Right lobe of liver (tissue), 6 donors: ENCODE measurements around the gene PMEPA1. TPM values are rescaled to one million over a fixed set of nuclear protein-coding genes. Genes with fewer than 3 reads are reported as not detected.

ENCODE experiments used
- ATAC-seq, 4 donors: fragments of 200-7000 bp; cut with Tn5 transposase; one replicate each; pipeline ENCODE4 v1.9.1; 2020; ENCODE audit warnings: mild to moderate bottlenecking in 4 of 4, moderate library complexity in 4 of 4
- DNase-seq, 3 donors: peaks; one replicate each; pipeline ENCODE4 v3.0.0-alpha.2; 2020
- H3K27ac ChIP-seq, 3 donors: fragments of 200-600 bp; one replicate each; pipeline ENCODE4 v1.8.0; 2022
- H3K27me3 ChIP-seq, 2 donors: fragments of 200-600 bp; one replicate each; pipeline ENCODE4 v1.8.0; 2022
- H3K36me3 ChIP-seq, 4 donors: fragments of 200-600 bp; sonication (generic) in 1 of 4; one replicate each; pipeline versions ENCODE4 v1.5.1 to v1.8.0; 2017 to 2022; ENCODE audit warnings: control low read depth in 1 of 4
- H3K4me1 ChIP-seq, 4 donors: fragments of 200-600 bp; sonication (generic) in 1 of 4; one replicate each; pipeline versions ENCODE4 v1.5.1 to v1.8.0; 2017 to 2022; ENCODE audit warnings: control low read depth in 1 of 4
- H3K4me3 ChIP-seq, 3 donors: fragments of 200-600 bp; one replicate each; pipeline ENCODE4 v1.8.0; 2022
- H3K9me3 ChIP-seq, 4 donors: fragments of 200-600 bp; sonication (generic) in 1 of 4; one replicate each; pipeline versions ENCODE4 v1.5.1 to v1.8.0; 2017 to 2022; ENCODE audit warnings: control low read depth in 1 of 4
- POLR2A ChIP-seq: fragments of 450-650 bp; IDR thresholded peaks from one replicate; pipeline ENCODE4 v1.6.1; 2017; ENCODE audit warnings: antibody characterized with exemption, mild to moderate bottlenecking
- WGBS: methylation state at CpG from one replicate; pipeline ENCODE4 v1.1.6; 2018; ENCODE audit warnings: low coverage, low lambda C conversion rate; ENCODE audit not compliant: insufficient coverage; ENCODE audit errors: missing lambda C conversion rate; 5-methylcytosine and 5-hydroxymethylcytosine counted together
- intact Hi-C, 2 donors: fragments of 100-400 bp; cut with DNase I; formaldehyde crosslinking; loops; one replicate each; pipeline versions ENCODE4 v1.11.2 to v1.14.1; 2022
- total RNA-seq, 6 experiments: library from RNA; depleted of rRNA in 2 of 6; stranded (reverse); fragments of >200 nt in 2 of 6; fragmentation: NEBNext Ultra II Directional in 3 of 6; extraction: Animal tissue kit (Norgen Biotek cat#: 25700) in 3 of 6; gene quantifications; one replicate each; pipeline versions ENCODE4 v1.1.0 to v1.2.4, GENCODE V29; 2016 to 2023
- TF ChIP-seq, protein P1 (sequence below), 4 donors: fragments of 200-600 bp in 3 of 4; fragments of 450-650 bp in 1 of 4; IDR thresholded peaks; one replicate each; pipeline versions ENCODE4 v1.5.1 to v1.8.0; 2016 to 2022; ENCODE audit warnings: antibody characterized with exemption in 4 of 4, mild to moderate bottlenecking in 2 of 4
- donor health status: DM: no; HTN: yes; CAD: no.
- donor health status: DM: no; HTN: no; CAD: no.
- donor health status: DM: no; HTN: no; CAD: no.
- donor health status: DM: no; HTN: yes; CAD: no.
- donor health status: DM: no; HTN: yes; CAD: no.

Gene PMEPA1
- total RNA-seq, 6 experiments from 2014 or later: 0.50 to 2.3 (median 1.4) TPM

DNA sequence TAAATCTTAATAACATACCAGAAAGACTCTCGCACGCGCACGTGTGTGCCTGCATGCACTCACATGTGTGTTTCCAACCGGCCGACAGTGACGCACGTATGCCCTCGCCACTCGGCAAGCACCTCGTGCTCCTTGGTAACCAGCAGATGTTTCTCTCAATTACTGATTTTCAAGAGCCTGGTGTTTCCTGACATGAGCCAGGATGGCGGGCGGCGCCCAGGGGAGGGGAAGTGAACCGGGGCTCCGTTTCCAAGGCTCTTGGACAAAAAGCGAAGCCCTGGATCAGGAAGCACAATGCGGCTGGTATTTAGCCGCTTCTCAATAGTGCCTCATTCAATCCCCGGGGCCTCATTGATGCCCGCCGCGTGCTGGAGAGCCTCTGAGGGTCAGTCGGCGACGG is 37.7 kb downstream of the PMEPA1 start:
- no peak for TF ChIP-seq POLR2A
- TF ChIP-seq, protein P1, sequence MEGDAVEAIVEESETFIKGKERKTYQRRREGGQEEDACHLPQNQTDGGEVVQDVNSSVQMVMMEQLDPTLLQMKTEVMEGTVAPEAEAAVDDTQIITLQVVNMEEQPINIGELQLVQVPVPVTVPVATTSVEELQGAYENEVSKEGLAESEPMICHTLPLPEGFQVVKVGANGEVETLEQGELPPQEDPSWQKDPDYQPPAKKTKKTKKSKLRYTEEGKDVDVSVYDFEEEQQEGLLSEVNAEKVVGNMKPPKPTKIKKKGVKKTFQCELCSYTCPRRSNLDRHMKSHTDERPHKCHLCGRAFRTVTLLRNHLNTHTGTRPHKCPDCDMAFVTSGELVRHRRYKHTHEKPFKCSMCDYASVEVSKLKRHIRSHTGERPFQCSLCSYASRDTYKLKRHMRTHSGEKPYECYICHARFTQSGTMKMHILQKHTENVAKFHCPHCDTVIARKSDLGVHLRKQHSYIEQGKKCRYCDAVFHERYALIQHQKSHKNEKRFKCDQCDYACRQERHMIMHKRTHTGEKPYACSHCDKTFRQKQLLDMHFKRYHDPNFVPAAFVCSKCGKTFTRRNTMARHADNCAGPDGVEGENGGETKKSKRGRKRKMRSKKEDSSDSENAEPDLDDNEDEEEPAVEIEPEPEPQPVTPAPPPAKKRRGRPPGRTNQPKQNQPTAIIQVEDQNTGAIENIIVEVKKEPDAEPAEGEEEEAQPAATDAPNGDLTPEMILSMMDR (IDR thresholded peaks at IDR 0.05): no peak
- Histone ChIP-seq H3K4me3 (no peak overlapping the region), H3K27me3 (no peaks in the 10 kb centered on the region), H3K4me1 (no peaks in the 10 kb centered on the region), H3K27ac (no peak overlapping the region), H3K9me3 (no peaks in the 10 kb centered on the region), H3K36me3 (no peaks in the 10 kb centered on the region)
- 65% methylated on average over 21 of the region's 26 CpGs for WGBS
- ATAC-seq (peak in 2 of 4 donors; percentile 15 to 54), DNase-seq (peak in 1 of 3 donors; percentile 46)
- intact Hi-C loops: no loop called here

DNA sequence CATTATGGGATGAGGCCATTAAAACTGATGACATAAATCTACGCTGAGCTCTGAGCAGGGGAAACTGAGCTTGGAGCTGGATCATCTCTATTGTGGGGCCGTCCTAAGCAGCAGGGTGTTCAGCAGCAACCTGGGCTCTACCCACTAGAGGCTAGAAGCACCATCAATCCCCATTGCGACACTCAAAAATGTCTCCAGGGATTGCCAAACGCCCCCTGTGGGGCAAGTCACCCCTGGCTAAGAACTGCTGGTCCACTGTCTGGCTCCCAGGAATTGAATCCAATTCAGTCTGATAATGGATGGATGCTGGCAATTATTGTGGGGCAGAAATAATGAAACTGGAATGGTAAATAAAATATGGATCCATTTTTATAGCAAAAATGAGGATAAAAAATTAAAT is 38.2 kb downstream of the PMEPA1 start:
- H3K27me3 ChIP-seq: no peaks in the 10 kb centered on the region
- TF ChIP-seq, protein P1 (IDR thresholded peaks at IDR 0.05): no peak
- TF ChIP-seq POLR2A: no peak
- no peak for DNase-seq
- no peaks in the 10 kb centered on the region for H3K9me3 ChIP-seq
- intact Hi-C loops: no loop called here
- H3K4me1 ChIP-seq: no peaks in the 10 kb centered on the region
- no peak for ATAC-seq
- no peak overlapping the region for H3K4me3 ChIP-seq
- WGBS: 58% methylated on average over 4 of the region's 4 CpGs
- H3K27ac ChIP-seq: no peak overlapping the region
- H3K36me3 ChIP-seq: no peaks in the 10 kb centered on the region

DNA sequence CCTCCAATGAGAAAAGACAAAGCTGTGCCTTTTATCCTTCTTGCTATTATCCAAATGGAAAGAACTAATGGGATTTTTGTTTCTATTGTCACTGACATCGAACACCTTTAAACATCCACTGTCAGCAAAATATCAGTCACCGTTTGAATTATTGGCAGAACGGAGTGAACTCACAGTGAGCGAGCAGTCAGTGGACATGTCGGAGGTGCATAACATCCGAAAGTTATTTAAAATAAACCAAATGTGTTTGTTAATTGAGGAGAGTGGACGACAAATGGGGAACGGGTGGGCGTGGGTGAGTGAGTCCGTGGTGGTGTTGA is 38.8 kb downstream of the PMEPA1 start:
- H3K9me3 ChIP-seq: no peaks in the 10 kb centered on the region
- no peak overlapping the region for H3K4me3 ChIP-seq
- intact Hi-C loops: no loop called here
- DNase-seq: no peak
- no peak overlapping the region for H3K27ac ChIP-seq
- TF ChIP-seq, protein P1 (IDR thresholded peaks at IDR 0.05): no peak
- TF ChIP-seq POLR2A: no peak
- no peaks in the 10 kb centered on the region for H3K27me3 ChIP-seq
- 48% methylated on average over 10 of the region's 10 CpGs for WGBS
- H3K4me1 ChIP-seq: no peaks in the 10 kb centered on the region
- H3K36me3 ChIP-seq: no peaks in the 10 kb centered on the region
- no peak for ATAC-seq

DNA sequence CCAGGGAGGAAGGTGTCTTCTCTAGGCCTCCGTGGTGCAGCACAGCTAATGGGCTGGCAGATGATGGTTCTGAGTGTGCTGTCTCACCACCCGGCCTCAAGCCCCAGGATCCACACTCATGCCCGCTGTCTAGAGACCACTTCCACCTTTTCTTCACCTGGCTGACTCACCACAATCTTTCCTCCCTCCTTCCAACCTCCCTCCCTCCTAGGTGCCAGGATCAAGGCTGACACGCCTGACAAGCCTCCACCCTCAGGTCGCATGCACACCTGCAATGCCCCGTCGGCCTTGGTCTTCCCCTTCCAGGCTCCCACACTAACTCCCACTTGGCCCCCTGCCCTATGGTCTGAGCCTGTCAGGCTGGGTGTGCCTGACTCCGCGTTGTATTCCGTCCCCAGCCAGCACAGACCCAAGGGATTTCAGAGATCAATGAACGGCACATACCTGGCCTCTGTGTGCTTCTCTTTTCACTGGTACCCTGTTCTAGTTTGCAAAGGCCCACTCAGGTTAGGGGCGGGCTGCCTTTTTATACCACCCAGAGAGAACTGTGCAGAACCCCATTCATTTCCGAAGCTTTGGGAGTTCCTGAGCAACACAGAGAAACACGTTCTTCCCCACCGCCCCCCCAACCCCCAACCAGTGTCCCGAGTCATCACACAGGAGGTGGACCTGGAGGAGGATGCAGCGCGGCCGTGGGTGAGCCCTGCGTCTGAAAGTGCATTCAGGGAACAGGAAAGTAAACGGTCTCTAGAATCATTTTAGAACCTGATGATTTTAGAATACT is 39.3 kb downstream of the PMEPA1 start:
- DNase-seq: no peak
- H3K4me1 ChIP-seq: no peaks in the 10 kb centered on the region
- intact Hi-C loops: no loop called here
- no peaks in the 10 kb centered on the region for H3K9me3 ChIP-seq
- H3K27ac ChIP-seq: no peak overlapping the region
- H3K36me3 ChIP-seq: no peaks in the 10 kb centered on the region
- no peak for TF ChIP-seq POLR2A
- TF ChIP-seq, protein P1 (IDR thresholded peaks at IDR 0.05): no peak
- no peaks in the 10 kb centered on the region for H3K27me3 ChIP-seq
- 62% methylated on average over 17 of the region's 21 CpGs for WGBS
- H3K4me3 ChIP-seq: no peak overlapping the region
- no peak for ATAC-seq
